Measurements from ENCODE around the gene TCFL5. TPM values are rescaled to one million over a fixed set of nuclear protein-coding genes. Genes with fewer than 3 reads are reported as not detected.
A peak's percentile ranks its signal among the peaks of the same experiment; 100 is the strongest.

Gene TCFL5
- total RNA-seq, 1 experiment from 2014 or later: 29.3 TPM

DNA sequence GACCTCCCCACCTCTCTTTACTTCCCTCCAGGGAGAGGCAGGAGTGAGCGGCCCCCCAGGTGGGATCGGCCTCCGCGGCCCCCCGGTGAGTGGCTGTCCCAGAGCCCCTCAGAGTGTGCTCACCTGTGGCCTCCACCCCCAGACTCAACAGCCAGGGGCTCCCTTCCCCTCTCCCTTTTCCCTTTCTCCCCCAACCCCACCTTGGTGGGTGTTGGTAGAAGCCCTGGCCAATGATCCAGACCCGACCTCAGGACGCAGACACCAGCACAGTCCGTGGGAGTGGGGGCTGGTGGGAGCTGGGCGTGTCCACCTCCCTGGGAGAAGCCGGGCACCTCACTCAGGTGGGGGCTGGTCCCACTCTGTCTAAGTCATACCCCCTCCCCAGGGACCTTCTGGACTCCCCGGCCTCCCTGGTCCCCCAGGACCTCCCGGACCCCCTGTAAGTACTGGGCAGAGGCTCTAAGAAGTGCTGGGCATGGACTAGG, 39.9 kb downstream of the TCFL5 start:
- POLR2A ChIA-PET (ENCODE audit: unreplicated experiment): no interaction called here
- H3K4me1 ChIP-seq (replicated peaks; ENCODE audit: insufficient read depth): peaks cover 41% of the 10 kb centered on the region

DNA sequence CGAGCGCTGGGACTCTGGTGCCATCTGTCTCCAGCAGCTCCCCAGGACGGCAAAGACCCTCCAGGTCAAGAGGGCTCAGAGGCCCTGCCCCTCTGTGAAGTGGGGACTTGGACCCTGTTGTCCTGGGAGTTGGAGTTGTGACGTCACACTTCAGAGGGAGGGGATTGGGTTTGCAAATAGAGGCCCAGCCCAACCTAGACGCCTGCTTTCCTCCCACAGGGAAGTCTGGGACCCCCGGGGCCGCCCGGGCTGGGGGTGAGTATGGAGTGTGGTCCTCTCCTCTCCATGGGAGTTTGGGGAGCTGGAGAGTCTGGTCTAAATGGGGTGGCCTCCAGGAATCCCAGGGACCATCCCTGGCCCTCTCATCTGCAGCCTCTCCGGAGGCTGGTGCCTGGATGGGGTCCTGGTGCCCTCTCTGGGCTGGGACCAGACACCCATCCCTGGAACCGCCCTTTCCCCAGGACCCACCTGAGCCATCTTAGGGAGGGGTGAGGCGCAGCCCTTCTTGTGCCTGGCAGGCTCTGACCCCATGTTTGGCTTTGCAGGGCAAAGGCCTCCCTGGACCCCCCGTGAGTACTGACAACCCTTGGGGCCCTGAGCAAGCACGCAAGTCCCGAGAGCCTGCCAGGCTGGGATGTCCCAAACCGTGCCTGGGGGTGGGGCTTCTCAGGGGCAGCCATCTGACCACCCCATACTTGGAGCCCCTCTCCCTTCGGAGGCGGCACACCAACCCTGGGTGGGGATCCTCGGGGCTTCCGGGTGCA, 40.5 kb downstream of the TCFL5 start:
- no peak for DNase-seq
- Histone ChIP-seq H3K36me3 (ENCODE audit: low read depth) (no peaks in the 10 kb centered on the region), H3F3A (ENCODE audit: insufficient read depth, low read depth) (peaks cover 38% of the 10 kb centered on the region; the same call in 1 of the 2 replicates), H2AFZ (no peak overlapping the region), H3K27ac (no peak overlapping the region), H3K4me2 (no peak overlapping the region), H3K4me3 (no peak overlapping the region), H3K79me2 (ENCODE audit: low read depth) (no peaks in the 10 kb centered on the region), H3K9me3 (ENCODE audit: insufficient read depth, low read depth) (no peaks in the 10 kb centered on the region), H3K4me1 (replicated peaks; ENCODE audit: insufficient read depth) (peaks cover 43% of the 10 kb centered on the region), H3K27me3 (ENCODE audit: insufficient read depth, low read depth) (peaks cover 5% of the 10 kb centered on the region), H3K9me2 (ENCODE audit: insufficient read depth) (no peaks in the 10 kb centered on the region), H4K20me1 (ENCODE audit: insufficient read depth) (no peaks in the 10 kb centered on the region)
- no TSS peak for BruUV-seq (replicated peaks)
- ChIA-PET CTCF (interaction anchor here (0.8 kb wide), 1 partner anchor 26 kb away, joined by 8 read pairs; no protein-coding TSS in a partner anchor), POLR2A (ENCODE audit: unreplicated experiment) (no interaction called here)
- intact Hi-C loops (cut with micrococcal nuclease; ENCODE audit: unreplicated experiment): no loop called here
- TF ChIP-seq EZH2 (IDR thresholded peaks at IDR 0.05; ENCODE audit: low read depth): no peak
- TF ChIP-seq, protein P1, sequence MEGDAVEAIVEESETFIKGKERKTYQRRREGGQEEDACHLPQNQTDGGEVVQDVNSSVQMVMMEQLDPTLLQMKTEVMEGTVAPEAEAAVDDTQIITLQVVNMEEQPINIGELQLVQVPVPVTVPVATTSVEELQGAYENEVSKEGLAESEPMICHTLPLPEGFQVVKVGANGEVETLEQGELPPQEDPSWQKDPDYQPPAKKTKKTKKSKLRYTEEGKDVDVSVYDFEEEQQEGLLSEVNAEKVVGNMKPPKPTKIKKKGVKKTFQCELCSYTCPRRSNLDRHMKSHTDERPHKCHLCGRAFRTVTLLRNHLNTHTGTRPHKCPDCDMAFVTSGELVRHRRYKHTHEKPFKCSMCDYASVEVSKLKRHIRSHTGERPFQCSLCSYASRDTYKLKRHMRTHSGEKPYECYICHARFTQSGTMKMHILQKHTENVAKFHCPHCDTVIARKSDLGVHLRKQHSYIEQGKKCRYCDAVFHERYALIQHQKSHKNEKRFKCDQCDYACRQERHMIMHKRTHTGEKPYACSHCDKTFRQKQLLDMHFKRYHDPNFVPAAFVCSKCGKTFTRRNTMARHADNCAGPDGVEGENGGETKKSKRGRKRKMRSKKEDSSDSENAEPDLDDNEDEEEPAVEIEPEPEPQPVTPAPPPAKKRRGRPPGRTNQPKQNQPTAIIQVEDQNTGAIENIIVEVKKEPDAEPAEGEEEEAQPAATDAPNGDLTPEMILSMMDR (conservative IDR thresholded peaks at IDR 0.05): no peak

More for the DNA sequence above, 39.9 kb downstream of the TCFL5 start:
- CTCF ChIA-PET: no interaction called here
- Histone ChIP-seq H3K4me3 (no peak overlapping the region), H3K4me2 (no peak overlapping the region), H3K79me2 (ENCODE audit: low read depth) (no peaks in the 10 kb centered on the region), H3K36me3 (ENCODE audit: low read depth) (no peaks in the 10 kb centered on the region), H2AFZ (no peak overlapping the region), H4K20me1 (ENCODE audit: insufficient read depth) (no peaks in the 10 kb centered on the region), H3K27me3 (ENCODE audit: insufficient read depth, low read depth) (no peaks in the 10 kb centered on the region), H3K9me2 (ENCODE audit: insufficient read depth) (no peaks in the 10 kb centered on the region), H3K27ac (no peak overlapping the region), H3K9me3 (ENCODE audit: insufficient read depth, low read depth) (no peaks in the 10 kb centered on the region), H3F3A (ENCODE audit: insufficient read depth, low read depth) (peaks cover 38% of the 10 kb centered on the region; the same call in 1 of the 2 replicates)
- intact Hi-C loops (cut with micrococcal nuclease; ENCODE audit: unreplicated experiment): loop anchor here (1.0 to 2.0 kb wide), 3 partner anchors 51 to 188 kb away; no protein-coding TSS in a partner anchor
- TF ChIP-seq EZH2 (IDR thresholded peaks at IDR 0.05; ENCODE audit: low read depth): no peak
- TF ChIP-seq, protein P1 (conservative IDR thresholded peaks at IDR 0.05): no peak
- BruUV-seq (replicated peaks): no TSS peak
- no peak for DNase-seq

DNA sequence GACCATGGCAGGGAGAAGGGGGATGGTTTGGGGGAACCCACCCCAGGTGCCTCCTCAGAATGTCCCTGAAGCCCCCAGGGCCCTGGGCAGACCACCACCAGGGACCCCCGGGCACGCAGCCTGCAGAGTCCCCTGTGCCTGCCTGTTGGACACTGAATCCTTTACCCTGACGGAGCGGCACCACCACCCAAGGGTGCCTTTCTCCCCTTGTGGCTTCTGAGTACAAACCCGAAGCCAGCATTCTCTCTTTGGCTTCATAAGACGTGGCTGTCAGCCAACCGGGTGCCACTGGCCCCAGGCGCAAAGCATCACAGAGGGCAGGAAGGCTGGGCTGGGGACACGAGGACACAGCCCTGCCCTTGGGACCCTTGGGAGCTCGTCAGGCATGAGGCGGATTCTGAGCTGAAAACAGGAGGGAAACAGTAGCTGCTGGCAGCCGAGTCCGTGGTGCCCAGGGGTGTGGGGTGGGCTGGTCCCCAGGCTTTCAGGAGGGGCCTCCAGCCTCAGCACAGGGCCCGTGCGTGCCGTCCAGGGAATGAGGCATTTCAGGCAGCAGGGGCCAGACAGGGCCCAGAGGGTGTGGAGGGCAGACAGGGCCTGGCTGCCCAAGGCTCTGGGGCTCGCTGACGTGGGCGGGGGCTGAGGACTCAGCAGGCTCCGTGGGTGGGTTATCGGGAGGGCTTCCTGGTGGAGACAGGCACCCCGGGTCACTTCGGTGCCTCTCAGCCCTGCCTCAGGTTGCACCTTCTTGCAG, 41.2 kb downstream of the TCFL5 start:
- Histone ChIP-seq H3K36me3 (ENCODE audit: low read depth) (no peaks in the 10 kb centered on the region), H3K9me3 (ENCODE audit: insufficient read depth, low read depth) (no peaks in the 10 kb centered on the region), H3K9me2 (ENCODE audit: insufficient read depth) (no peaks in the 10 kb centered on the region), H3K4me1 (replicated peaks; ENCODE audit: insufficient read depth) (peaks cover 51% of the 10 kb centered on the region), H3F3A (ENCODE audit: insufficient read depth, low read depth) (peaks cover 33% of the 10 kb centered on the region; the same call in 1 of the 2 replicates), H2AFZ (no peak overlapping the region), H3K27me3 (ENCODE audit: insufficient read depth, low read depth) (peaks cover 12% of the 10 kb centered on the region), H3K4me3 (no peak overlapping the region), H4K20me1 (ENCODE audit: insufficient read depth) (no peaks in the 10 kb centered on the region), H3K4me2 (peak overlapping the region; percentile 41), H3K79me2 (ENCODE audit: low read depth) (no peaks in the 10 kb centered on the region), H3K27ac (no peak overlapping the region)
- TF ChIP-seq, protein P1 (conservative IDR thresholded peaks at IDR 0.05): no peak
- TF ChIP-seq EZH2 (IDR thresholded peaks at IDR 0.05; ENCODE audit: low read depth): no peak
- POLR2A ChIA-PET (ENCODE audit: unreplicated experiment): no interaction called here
- intact Hi-C loops (cut with micrococcal nuclease; ENCODE audit: unreplicated experiment): no loop called here
- CTCF ChIA-PET: interaction anchor here (0.8 kb wide), 1 partner anchor 26 kb away, joined by 8 read pairs; no protein-coding TSS in a partner anchor
- DNase-seq: no peak
- no TSS peak for BruUV-seq (replicated peaks)
